ENCODE results near the gene SNX30. TPM values are rescaled to one million over a fixed set of nuclear protein-coding genes. Genes with fewer than 3 reads are reported as not detected.

Gene SNX30
- total RNA-seq, 1 donor from 2014 or later: 12.7 TPM

GRCh38 chr9:112921549-112921948, 171.0 kb downstream of the SNX30 start:
- no peak overlapping the region for H3K27ac Mint-ChIP-seq
- no peaks in the 10 kb centered on the region for H3K9me3 Mint-ChIP-seq
- DNase-seq (ENCODE audit: low spot score in 2 of 2, unreplicated experiment in 2 of 2): no peak
- H3K4me3 Mint-ChIP-seq: no peak overlapping the region
- H3K27me3 Mint-ChIP-seq (ENCODE audit: low read depth): peaks cover 82% of the 10 kb centered on the region
- no peaks in the 10 kb centered on the region for H3K4me1 Mint-ChIP-seq
- TF ChIP-seq, protein P1, sequence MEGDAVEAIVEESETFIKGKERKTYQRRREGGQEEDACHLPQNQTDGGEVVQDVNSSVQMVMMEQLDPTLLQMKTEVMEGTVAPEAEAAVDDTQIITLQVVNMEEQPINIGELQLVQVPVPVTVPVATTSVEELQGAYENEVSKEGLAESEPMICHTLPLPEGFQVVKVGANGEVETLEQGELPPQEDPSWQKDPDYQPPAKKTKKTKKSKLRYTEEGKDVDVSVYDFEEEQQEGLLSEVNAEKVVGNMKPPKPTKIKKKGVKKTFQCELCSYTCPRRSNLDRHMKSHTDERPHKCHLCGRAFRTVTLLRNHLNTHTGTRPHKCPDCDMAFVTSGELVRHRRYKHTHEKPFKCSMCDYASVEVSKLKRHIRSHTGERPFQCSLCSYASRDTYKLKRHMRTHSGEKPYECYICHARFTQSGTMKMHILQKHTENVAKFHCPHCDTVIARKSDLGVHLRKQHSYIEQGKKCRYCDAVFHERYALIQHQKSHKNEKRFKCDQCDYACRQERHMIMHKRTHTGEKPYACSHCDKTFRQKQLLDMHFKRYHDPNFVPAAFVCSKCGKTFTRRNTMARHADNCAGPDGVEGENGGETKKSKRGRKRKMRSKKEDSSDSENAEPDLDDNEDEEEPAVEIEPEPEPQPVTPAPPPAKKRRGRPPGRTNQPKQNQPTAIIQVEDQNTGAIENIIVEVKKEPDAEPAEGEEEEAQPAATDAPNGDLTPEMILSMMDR (IDR thresholded peaks at IDR 0.05; ENCODE audit: unreplicated experiment): no peak
- no peaks in the 10 kb centered on the region for H3K36me3 Mint-ChIP-seq

Other genes starting within 250 kb of the SNX30 start
- gene INIP, start 32.6 kb upstream of the SNX30 start, total RNA-seq: 21.1 to 25.6 TPM (median 23.3 TPM) in 3 replicates
- not detected in 3 replicates for gene SLC46A2, start 140.1 kb downstream of the SNX30 start, total RNA-seq